GM10248 (cell line): ENCODE data around the gene GTPBP4.
A peak's percentile ranks its signal among the peaks of the same experiment; 100 is the strongest.

Source experiments
- CTCF ChIA-PET: fragments of 300-600 bp; sonication (Branson Sonifier 250); formaldehyde crosslinking; extraction: SDS; loops from one replicate; lab custom pipeline; 2021; ENCODE audit warnings: antibody characterized with exemption; lab: Yijun Ruan, JAX
- POLR2A ChIA-PET: fragments of 350-650 bp; sonication (Branson Sonifier 250); formaldehyde crosslinking; extraction: SDS; loops from one replicate; lab custom pipeline; 2020; ENCODE audit warnings: antibody characterized with exemption; lab: Yijun Ruan, JAX
- DNase-seq: peaks from one replicate; pipeline ENCODE4 v3.0.0; 2012; ENCODE audit errors: extremely low spot score
- TF ChIP-seq, protein P1 (sequence below): IDR thresholded peaks from 2 replicates; pipeline ENCODE4 v1.5.1; 2012; ENCODE audit warnings: mild to moderate bottlenecking, low read depth; ENCODE audit errors: extremely low read depth, missing control alignments, control extremely low read depth

Gene GTPBP4

DNA sequence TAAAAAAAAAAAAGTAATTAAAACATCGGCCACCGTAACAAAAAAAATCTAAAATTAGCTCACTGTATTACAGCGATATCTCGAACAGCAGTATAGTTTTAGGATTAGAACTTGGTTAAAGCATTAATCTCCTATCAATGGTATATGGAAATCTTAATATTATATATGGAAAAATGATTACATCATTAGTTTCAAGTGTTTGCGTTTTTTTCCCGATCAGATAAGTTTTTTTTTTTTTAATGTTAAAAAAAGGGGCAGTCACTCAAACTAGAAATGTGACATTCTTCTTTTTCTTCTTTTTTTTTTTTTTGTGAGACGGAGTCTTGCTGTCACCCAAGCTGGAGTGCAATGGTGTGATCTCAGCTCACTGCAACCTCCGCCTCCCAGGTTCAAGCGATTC is 53.3 kb downstream of the GTPBP4 start:
- CTCF ChIA-PET = no interaction called here
- no peak for DNase-seq
- POLR2A ChIA-PET = interaction anchor here (0.7 kb wide), 1 partner anchor 27 kb away, joined by 3 read pairs; no protein-coding TSS in a partner anchor

DNA sequence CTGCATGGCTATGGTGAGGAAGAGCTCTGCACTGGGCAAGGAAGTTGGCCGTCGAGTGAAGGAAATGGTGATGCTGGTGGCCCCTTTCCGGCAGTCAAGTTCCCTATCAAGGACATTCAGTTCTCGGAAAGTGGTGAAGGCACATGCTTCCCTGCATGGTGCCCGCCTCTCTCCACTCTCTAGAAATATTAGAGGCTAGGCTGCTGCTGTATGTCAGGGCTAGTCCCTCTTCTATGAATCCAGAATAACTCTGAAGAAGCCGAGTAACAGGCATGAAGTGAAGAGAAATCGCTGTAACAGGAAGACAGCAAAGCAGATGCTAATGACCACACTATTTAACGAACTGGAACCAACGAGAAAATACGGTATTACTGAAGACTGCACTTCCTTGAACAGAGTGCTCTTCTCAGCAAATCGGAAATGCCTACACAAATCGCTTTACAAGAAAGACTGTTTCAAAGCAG is 55.3 kb downstream of the GTPBP4 start:
- ChIA-PET CTCF (interaction anchor here (0.9 kb wide), 2 partner anchors 15 to 55 kb away, joined by 3 read pairs; partner anchors contain the start of gene GTPBP4), POLR2A (no interaction called here)
- peak; percentile 51 for DNase-seq
- TF ChIP-seq, protein P1, sequence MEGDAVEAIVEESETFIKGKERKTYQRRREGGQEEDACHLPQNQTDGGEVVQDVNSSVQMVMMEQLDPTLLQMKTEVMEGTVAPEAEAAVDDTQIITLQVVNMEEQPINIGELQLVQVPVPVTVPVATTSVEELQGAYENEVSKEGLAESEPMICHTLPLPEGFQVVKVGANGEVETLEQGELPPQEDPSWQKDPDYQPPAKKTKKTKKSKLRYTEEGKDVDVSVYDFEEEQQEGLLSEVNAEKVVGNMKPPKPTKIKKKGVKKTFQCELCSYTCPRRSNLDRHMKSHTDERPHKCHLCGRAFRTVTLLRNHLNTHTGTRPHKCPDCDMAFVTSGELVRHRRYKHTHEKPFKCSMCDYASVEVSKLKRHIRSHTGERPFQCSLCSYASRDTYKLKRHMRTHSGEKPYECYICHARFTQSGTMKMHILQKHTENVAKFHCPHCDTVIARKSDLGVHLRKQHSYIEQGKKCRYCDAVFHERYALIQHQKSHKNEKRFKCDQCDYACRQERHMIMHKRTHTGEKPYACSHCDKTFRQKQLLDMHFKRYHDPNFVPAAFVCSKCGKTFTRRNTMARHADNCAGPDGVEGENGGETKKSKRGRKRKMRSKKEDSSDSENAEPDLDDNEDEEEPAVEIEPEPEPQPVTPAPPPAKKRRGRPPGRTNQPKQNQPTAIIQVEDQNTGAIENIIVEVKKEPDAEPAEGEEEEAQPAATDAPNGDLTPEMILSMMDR = no peak

More for the DNA sequence above, 53.3 kb downstream of the GTPBP4 start:
- TF ChIP-seq, protein P1 = no peak

DNA sequence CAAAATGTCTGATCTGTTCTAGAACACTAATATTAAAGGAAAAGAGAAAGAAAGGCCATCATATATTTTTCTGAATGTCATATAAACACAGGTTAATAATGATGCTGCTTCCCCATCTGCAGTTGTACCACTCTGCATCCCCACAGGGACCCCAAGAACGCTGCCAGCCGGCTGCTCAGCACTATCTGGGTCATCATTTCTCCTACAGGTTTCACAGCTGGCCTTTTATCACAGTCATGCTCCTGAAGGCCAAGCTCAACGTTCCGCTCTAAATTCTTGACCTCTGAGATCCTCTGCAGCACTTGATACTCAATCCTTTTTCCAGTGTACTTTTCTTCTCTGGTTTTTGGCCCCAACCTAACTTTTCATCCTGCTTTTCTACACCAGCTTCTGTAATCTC is 55.9 kb downstream of the GTPBP4 start:
- DNase-seq = no peak
- TF ChIP-seq, protein P1 = no peak
- CTCF ChIA-PET = interaction anchor here (0.9 to 1.0 kb wide), 2 partner anchors 13 to 16 kb away, joined by 3 to 4 read pairs; no protein-coding TSS in a partner anchor
- POLR2A ChIA-PET = no interaction called here

DNA sequence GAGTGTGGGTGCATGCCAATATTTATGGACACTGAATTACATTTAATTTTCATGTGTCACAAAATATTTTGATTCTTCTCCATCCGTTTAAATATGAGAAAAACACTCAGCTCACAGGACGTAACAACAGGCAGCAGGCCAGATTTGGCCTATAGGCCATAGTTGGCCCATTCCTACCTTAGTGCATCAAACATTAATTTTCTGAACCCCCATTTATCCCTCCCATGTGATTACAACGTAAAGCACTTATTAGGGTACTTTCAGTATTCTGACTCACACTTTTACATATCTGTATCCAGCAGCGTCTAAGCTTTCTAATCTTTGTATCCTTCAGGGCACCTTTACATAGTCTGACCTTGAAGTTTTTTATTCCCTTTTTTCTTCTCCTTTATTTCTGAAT is 56.7 kb downstream of the GTPBP4 start:
- ChIA-PET CTCF (interaction anchor here (0.5 to 1.7 kb wide), 3 partner anchors 9 to 64 kb away, joined by 3 to 12 read pairs (median 4); no protein-coding TSS in a partner anchor), POLR2A (interaction anchor here (1.3 to 1.5 kb wide), 2 partner anchors 9 to 116 kb away, joined by 4 to 9 read pairs; no protein-coding TSS in a partner anchor)
- no peak for DNase-seq
- TF ChIP-seq, protein P1 = no peak

DNA sequence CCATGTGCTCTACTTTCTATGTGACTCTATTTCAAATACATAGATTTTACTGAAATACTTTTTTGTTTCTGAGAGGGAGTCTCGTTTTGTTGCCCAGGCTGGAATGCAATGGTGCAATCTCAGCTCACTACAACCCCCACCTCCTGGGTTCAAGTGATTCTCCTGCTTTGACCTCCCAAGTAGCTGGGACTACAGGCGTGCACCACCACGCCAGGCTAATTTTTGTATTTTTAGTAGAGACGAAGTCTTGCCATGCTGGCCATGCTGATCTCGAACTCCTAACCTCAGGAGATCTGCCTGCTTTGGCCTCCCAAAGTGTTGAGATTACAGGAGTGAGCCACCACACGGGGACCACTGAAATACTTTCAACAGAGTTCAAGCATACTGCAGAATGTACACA is 57.2 kb downstream of the GTPBP4 start:
- DNase-seq = no peak
- TF ChIP-seq, protein P1 = no peak
- CTCF ChIA-PET = interaction anchor here (1.7 kb wide), 1 partner anchor 9 kb away, joined by 12 read pairs; no protein-coding TSS in a partner anchor
- POLR2A ChIA-PET = interaction anchor here (1.3 to 1.5 kb wide), 2 partner anchors 9 to 117 kb away, joined by 4 to 9 read pairs; no protein-coding TSS in a partner anchor

DNA sequence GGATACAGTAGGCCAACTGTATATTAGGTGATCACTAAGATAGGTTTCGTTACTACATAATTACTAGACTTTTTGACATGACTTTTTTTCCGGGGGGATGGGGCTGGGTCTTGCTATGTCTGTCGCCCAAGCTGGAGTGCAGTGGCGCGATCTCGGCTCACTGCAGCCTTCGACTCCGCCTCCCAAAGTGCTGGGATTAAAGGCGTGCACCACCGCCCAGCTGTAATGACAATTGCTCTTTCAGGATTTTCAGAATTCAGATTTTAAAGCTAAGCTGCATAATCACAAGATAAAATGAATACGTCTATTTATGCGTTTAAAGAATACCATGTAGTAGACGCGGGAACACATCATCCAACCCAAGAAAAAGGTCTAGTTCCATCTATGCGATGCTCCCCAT is 59.7 kb downstream of the GTPBP4 start:
- ChIA-PET CTCF (no interaction called here), POLR2A (interaction anchor here (1.2 to 3.6 kb wide), 3 partner anchors 12 to 116 kb away, joined by 3 to 33 read pairs (median 4); partner anchors contain the start of gene LARP4B)
- DNase-seq = no peak
- TF ChIP-seq, protein P1 = no peak
